HG02885 (cell line): ENCODE results near the gene SNAPIN.
"Not testable (repeated sequence)": the region's sequence is repeated elsewhere in the genome, so short reads cannot be mapped to it uniquely, and the experiment has no call there.

ENCODE experiments used
- ATAC-seq: cut with Tn5 transposase; IDR thresholded peaks from one replicate; pipeline ENCODE4 v1.9.1; 2021; ENCODE audit warnings: mild to moderate bottlenecking; ENCODE audit not compliant: unreplicated experiment, poor library complexity

SNAPIN gene

DNA sequence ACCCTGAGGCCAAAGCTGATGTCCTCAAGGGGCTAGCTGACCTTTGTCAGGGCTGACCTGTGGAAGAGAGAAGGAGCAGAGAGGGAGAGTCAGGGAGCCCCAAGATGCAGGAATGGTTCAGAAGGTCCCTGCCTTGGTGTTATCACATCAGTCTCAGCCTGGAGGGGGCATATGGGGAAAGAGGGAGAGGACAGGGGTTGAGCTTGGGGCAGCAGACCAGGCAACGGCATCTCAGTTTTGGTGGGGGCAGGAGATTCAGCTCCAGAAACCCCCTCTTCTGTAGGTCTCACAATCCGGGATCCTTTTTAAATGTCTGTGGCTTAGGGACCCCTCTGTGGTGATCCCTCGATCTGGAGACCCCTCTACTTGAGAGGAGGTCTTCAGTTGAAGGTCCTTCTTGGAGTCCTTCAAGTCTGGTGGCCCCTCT is 32.0 kb upstream of the SNAPIN start:
- no peak for ATAC-seq

DNA sequence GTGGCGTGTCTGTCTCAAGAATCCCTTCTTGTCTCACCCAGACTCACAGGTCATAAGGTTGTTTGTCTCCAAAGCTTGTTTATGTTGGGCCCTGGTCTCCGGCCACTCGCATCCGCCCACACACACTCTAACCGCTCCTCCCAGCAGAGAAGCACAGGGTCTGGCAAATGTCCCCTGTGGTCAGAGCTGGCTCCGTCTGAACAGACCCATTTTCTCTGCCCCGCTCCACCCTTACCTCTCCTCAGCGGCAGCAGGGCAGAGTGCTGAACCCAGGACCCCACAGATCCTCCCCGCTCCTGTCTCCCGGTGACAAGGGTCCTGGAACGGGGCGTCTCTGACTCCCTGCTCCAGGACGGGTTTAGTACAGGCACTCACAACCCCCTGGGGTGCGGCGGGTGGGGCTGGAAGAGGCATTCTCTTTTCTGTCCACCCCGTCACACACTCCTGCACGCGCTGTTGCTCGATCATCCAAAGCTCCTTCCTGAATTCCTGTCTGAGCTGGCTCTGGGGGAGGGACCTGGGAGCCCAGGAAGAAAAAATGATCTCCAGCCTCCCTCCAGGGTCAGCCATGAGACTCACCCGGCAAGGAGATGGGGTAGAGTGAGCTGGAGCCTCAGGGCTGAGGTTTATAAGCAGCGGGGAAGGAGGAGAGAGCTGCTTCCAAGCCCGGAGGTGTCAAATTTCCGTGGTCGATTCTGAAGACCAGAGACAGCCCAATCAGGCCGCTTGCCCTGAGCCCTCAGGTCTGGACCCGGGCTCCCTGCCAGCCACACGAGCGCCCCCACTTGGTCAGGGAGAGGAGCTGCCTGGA is 31.4 kb upstream of the SNAPIN start, which contains the start of gene S100A13:
TSS of gene S100A13 (minus strand) at position 602 of the 811 bp plus-strand sequence. CDS start 1,033 bp downstream, outside the sequence.
- no peak for ATAC-seq

GRCh38 chr1:153627715-153628626 is 30.5 kb upstream of the SNAPIN start, which contains the start of gene S100A1:
Gene S100A1, plus strand, starts transcription at chr1:153628434. Its CDS starts 2,088 bp downstream, at chr1:153630522.
- no peak for ATAC-seq

GRCh38 chr1:153628638-153629342 is 29.7 kb upstream of the SNAPIN start:
- ATAC-seq: no peak

DNA sequence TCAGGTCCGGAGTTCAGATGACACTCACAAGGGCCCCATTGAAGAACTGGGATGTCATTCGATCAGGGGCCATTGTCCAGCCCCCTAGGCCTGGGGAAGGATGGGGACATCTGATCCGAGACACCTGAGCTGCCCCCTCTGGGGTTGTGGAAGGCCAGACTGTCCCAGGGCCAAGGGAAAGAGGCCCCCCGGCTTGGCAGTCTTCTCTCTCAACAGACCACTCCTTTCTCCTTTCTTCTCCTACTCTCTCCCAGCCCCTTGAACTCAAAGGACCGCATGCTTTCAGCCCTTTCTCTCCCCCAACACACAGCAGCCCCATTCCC is 29.2 kb upstream of the SNAPIN start:
- ATAC-seq: no peak

- ATAC-seq: no peak
Observed at GRCh38 chr1:153629971-153630370, 28.5 kb upstream of the SNAPIN start.

DNA sequence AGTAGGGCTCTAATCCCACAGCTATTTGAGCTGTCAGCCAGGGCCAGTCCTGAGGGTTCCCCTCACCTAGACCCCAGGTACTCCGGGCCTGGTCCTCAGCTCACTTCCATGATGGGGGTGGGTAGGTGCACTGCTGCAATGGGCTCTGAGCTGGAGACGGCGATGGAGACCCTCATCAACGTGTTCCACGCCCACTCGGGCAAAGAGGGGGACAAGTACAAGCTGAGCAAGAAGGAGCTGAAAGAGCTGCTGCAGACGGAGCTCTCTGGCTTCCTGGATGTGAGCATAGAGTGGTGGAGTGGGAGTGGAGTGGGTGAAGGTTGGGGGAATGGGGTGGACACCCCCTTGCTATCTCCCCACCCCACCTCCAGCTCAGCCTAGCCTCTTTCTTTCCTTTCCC is 28.1 kb upstream of the SNAPIN start:
- ATAC-seq: no peak

- ATAC-seq: no peak
Observed at GRCh38 chr1:153631047-153632022, 27.2 kb upstream of the SNAPIN start.

GRCh38 chr1:153633161-153633753 is 25.2 kb upstream of the SNAPIN start:
- ATAC-seq: no peak

- peak; percentile 86 for ATAC-seq
Observed at GRCh38 chr1:153633754-153634665, 24.5 kb upstream of the SNAPIN start, which contains the start of gene CHTOP. Gene CHTOP, plus strand, starts transcription at chr1:153634066. Its CDS starts 2,523 bp downstream, at chr1:153636589.

DNA sequence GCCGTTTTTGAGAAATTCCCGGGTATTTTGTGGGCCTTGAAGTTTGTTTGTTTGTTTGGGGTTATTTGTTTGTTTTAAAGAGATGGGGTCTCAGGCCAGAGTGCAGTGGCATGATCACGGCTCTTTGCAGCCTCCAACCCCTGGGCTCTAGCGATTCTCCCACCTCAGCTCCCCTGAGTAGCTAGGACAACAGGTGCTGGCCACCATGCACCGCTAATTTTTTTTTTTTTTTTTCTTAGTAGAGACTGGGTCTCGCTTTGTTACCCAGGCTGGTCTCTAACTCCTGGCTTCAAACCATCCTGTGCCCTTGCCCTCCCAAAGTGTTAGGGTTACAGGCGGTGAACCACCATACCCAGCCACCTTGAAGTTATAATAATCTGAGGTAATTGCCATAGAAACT is 22.6 kb upstream of the SNAPIN start:
- no peak for ATAC-seq

GRCh38 chr1:153636312-153636711 is 22.2 kb upstream of the SNAPIN start:
- no peak for ATAC-seq

DNA sequence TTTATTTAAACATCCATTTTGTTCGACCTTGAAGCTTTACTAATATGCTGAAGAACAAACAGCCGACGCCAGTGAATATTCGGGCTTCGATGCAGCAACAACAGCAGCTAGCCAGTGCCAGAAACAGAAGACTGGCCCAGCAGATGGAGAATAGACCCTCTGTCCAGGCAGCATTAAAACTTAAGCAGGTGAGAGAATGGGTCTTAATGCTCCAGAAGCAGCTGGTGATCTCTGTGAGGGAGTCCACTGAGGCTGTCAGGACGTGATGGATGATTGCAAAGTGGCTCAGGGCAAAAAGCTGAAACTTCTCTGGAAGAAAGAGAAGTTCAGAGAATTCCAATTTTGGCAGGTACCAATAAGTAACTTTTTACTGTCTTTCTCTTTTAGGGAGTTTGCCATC is 20.2 kb upstream of the SNAPIN start:
- no peak for ATAC-seq

- no peak for ATAC-seq
Observed at GRCh38 chr1:153639280-153639679, 19.2 kb upstream of the SNAPIN start.

DNA sequence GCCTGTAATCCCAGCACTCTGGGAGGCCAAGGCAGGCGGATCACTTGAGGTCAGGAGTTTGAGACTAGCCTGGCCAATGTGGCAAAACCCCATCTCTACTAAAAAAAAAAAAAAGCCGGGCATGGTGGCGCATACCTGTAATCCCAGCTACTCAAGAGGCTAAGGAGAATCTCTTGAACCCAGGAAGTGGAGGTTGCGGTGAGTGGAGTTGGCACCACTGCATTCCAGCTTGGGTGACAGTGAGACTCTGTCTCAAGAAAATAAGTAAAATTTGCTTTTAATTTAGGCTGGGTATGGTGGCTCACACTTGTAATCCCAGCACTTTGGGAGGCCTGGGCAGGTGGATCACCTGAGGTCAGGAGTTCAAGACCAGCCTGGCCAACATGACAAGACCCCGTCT is 18.3 kb upstream of the SNAPIN start:
- ATAC-seq: not testable (repeated sequence)

DNA sequence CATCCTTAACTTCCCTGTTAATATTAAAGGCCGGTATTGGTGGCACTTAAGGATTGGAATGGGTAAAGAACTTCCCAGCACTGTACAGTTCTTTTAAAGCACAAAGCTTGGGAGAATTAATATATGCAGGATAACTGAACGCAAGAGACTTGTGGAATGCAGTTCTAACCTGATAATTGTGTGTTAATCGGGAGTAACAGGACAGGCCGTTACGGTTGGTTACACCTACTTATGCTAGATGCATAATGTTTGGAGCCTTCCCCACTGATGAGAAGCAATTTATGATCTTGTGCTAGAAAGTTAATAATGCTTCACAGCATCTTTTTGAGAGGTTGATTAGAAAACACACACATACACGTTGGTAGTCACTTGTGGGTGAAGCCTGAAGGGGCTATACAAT is 17.6 kb upstream of the SNAPIN start:
- ATAC-seq: no peak

- no peak for ATAC-seq
Observed at GRCh38 chr1:153642161-153642560, 16.3 kb upstream of the SNAPIN start.

DNA sequence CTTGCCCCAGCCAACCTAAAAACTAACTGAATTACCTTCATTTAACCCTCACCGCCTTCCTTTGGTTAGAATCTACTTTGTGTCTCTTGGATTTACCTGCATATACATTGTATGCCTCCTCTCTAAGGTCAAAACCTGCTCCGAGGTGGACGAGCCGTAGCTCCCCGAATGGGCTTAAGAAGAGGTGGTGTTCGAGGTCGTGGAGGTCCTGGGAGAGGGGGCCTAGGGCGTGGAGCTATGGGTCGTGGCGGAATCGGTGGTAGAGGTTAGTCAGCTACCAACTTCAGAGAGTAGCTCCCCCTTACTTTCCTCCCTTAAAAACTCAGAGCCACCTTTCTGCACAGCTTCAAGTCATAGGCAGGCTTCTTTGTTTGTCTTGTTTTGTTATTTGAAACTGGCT is 15.4 kb upstream of the SNAPIN start:
- no peak for ATAC-seq
